ENCODE measurements around the gene PDGFRB. TPM values are rescaled to one million over a fixed set of nuclear protein-coding genes. Genes with fewer than 3 reads are reported as not detected.

PDGFRB gene
- total and polyA plus RNA-seq, 10 of the 15 experiments (the other 5 are each of a cell fraction or from before 2014, with no cell fraction given) = 0.02 to 3.0 (median 1.0) TPM

- RAD21 ChIA-PET (ENCODE audit: unreplicated experiment) = no interaction called here
Observed at GRCh38 chr5:150147670-150148069, 8.0 kb downstream of the PDGFRB start.

GRCh38 chr5:150146862-150147601 is 8.6 kb downstream of the PDGFRB start:
- H3K27me3 ChIP-seq (replicated peaks in 1 of 2; ENCODE audit: control insufficient read depth in 2 of 2, insufficient read depth in 2 of 2, low read length in 1 of 2) = no peaks in the 10 kb centered on the region
- ChIA-PET CTCF (no interaction called here), SMC1A (ENCODE audit: uncharacterized antibody, unreplicated experiment) (interaction anchor here (0.5 kb wide), 1 partner anchor 12 kb away, joined by 4 read pairs; no protein-coding TSS in a partner anchor), POLR2A (no interaction called here), RAD21 (ENCODE audit: unreplicated experiment) (no interaction called here)
- intact Hi-C loops (cut with micrococcal nuclease; ENCODE audit: unreplicated experiment) (no loop called here), in situ Hi-C loops (cut with MboI) (no loop called here)
- DNase-seq (ENCODE audit: low read depth, low spot score) (no peak), FAIRE-seq (no peak), ATAC-seq (no peak)
- H3K4me1 ChIP-seq (ENCODE audit: control insufficient read depth, insufficient read depth, low read length) = no peaks in the 10 kb centered on the region
- H3K36me3 ChIP-seq (ENCODE audit: control insufficient read depth in 2 of 2, insufficient read depth in 2 of 2, low read length in 1 of 2) = no peaks in the 10 kb centered on the region
- H3K4me2 ChIP-seq (ENCODE audit: control insufficient read depth, insufficient read depth) = no peak overlapping the region
- H3K4me3 ChIP-seq = no peak overlapping the region
- WGBS (ENCODE audit: insufficient coverage, insufficient replicate concordance, low lambda C conversion rate, missing lambda C conversion rate) = 51% methylated on average over 14 of the region's 14 CpGs
- no peak overlapping the region for H3K27ac ChIP-seq (ENCODE audit: control insufficient read depth, insufficient read depth)
- no peaks in the 10 kb centered on the region for H3K79me2 ChIP-seq (ENCODE audit: control insufficient read depth, insufficient read depth, low read length)
- no peaks in the 10 kb centered on the region for H3K9me3 ChIP-seq (replicated peaks; ENCODE audit: control insufficient read depth, insufficient read depth, low read length)
- TF ChIP-seq ATF7 (IDR thresholded peaks at IDR 0.05; ENCODE audit: low read depth) = no peak
- TF ChIP-seq MXI1 (IDR thresholded peaks at IDR 0.05; ENCODE audit: low read depth, low read length) = no peak
- TF ChIP-seq RELA (IDR thresholded peaks at IDR 0.05; ENCODE audit: borderline replicate concordance, partially characterized antibody) = no peak
- no peak for TF ChIP-seq KLF5 (IDR thresholded peaks at IDR 0.05; ENCODE audit: partially characterized antibody)
- TF ChIP-seq HCFC1 (IDR thresholded peaks at IDR 0.05; ENCODE audit: low read length) = no peak
- no peak for TF ChIP-seq USF1 (IDR thresholded peaks at IDR 0.05; ENCODE audit: borderline replicate concordance, extremely low read length, insufficient read depth, low read depth, low read length)
- no peak overlapping the region for H3K9ac ChIP-seq (ENCODE audit: control insufficient read depth, insufficient read depth, low read length)
- H2AFZ ChIP-seq (ENCODE audit: control insufficient read depth, low read depth, low read length) = no peak overlapping the region
- no TSS peak for BruUV-seq (replicated peaks)
- H4K20me1 ChIP-seq (ENCODE audit: control insufficient read depth, insufficient read depth) = no peaks in the 10 kb centered on the region

More at GRCh38 chr5:150147670-150148069, 8.0 kb downstream of the PDGFRB start:
- POLR2A ChIA-PET = no interaction called here
- TF ChIP-seq NFIC (IDR thresholded peaks at IDR 0.05; ENCODE audit: low read depth, low read length) (no peak), NFYB (IDR thresholded peaks at IDR 0.05; ENCODE audit: insufficient read depth, low read depth, low read length) (no peak), RAD51 (IDR thresholded peaks at IDR 0.05) (no peak), PML (IDR thresholded peaks at IDR 0.05; ENCODE audit: low read length) (no peak)
- no TSS peak for BruUV-seq (replicated peaks)
- intact Hi-C loops (cut with micrococcal nuclease; ENCODE audit: unreplicated experiment) = no loop called here
- in situ Hi-C loops (cut with MboI) = no loop called here
- FAIRE-seq = no peak
- Histone ChIP-seq H3K27ac (ENCODE audit: control insufficient read depth, insufficient read depth) (no peak overlapping the region), H3K27me3 (replicated peaks in 1 of 2; ENCODE audit: control insufficient read depth in 2 of 2, insufficient read depth in 2 of 2, low read length in 1 of 2) (no peaks in the 10 kb centered on the region), H3K9me3 (replicated peaks; ENCODE audit: control insufficient read depth, insufficient read depth, low read length) (no peaks in the 10 kb centered on the region), H4K20me1 (ENCODE audit: control insufficient read depth, insufficient read depth) (no peaks in the 10 kb centered on the region), H3K9ac (ENCODE audit: control insufficient read depth, insufficient read depth, low read length) (no peak overlapping the region), H2AFZ (ENCODE audit: control insufficient read depth, low read depth, low read length) (no peak overlapping the region), H3K79me2 (ENCODE audit: control insufficient read depth, insufficient read depth, low read length) (no peaks in the 10 kb centered on the region), H3K4me2 (ENCODE audit: control insufficient read depth, insufficient read depth) (no peak overlapping the region), H3K36me3 (ENCODE audit: control insufficient read depth in 2 of 2, insufficient read depth in 2 of 2, low read length in 1 of 2) (no peaks in the 10 kb centered on the region), H3K4me3 (no peak overlapping the region), H3K4me1 (ENCODE audit: control insufficient read depth, insufficient read depth, low read length) (no peaks in the 10 kb centered on the region)
- CTCF ChIA-PET = no interaction called here
- WGBS (ENCODE audit: insufficient coverage, insufficient replicate concordance, low lambda C conversion rate, missing lambda C conversion rate) = 42% methylated on average over 7 of the region's 7 CpGs
- SMC1A ChIA-PET (ENCODE audit: uncharacterized antibody, unreplicated experiment) = interaction anchor here (0.5 kb wide), 1 partner anchor 12 kb away, joined by 4 read pairs; no protein-coding TSS in a partner anchor
- no peak for ATAC-seq
- DNase-seq (ENCODE audit: low read depth, low spot score) = no peak
